HEK293 (cell line): ENCODE data around the gene DLGAP4.

Experiments
- CTCF ChIA-PET: fragments of 350-600 bp; formaldehyde crosslinking; extraction: SDS; loops from one replicate; lab custom pipeline; 2021; ENCODE audit warnings: antibody characterized with exemption; lab: Yijun Ruan, JAX
- POLR2A ChIA-PET: fragments of 300-600 bp; formaldehyde crosslinking; extraction: SDS; loops from one replicate; lab custom pipeline; 2020; ENCODE audit warnings: antibody characterized with exemption, inconsistent platforms; lab: Yijun Ruan, JAX
- H3K27ac ChIP-seq: fragments of 200-500 bp; sonication (Bioruptor generic); 2 replicates; pipeline ENCODE4 v1.5.1; 2014; ENCODE audit warnings: low read depth, low read length, control low read depth, inconsistent platforms; ENCODE audit errors: extremely low read depth
- H3K36me3 ChIP-seq, 2 experiments: fragments of 200-500 bp in 1 of 2; sonication (Bioruptor generic) in 1 of 2; 1 replicate in 1 of 2; 2 replicates in 1 of 2; pipeline ENCODE4 v1.5.1; 2014 to 2017; ENCODE audit warnings: inconsistent platforms in 2 of 2, low read length in 2 of 2; ENCODE audit not compliant: control insufficient read depth in 2 of 2, insufficient read depth in 1 of 2
- H3K4me1 ChIP-seq: fragments of 200-500 bp; sonication (Bioruptor generic); 2 replicates; pipeline ENCODE4 v1.5.1; 2014; ENCODE audit warnings: mild to moderate bottlenecking, low read length, inconsistent platforms; ENCODE audit not compliant: control insufficient read depth, insufficient read depth
- H3K4me3 ChIP-seq: 2 replicates; pipeline ENCODE4 v1.5.1; 2011; ENCODE audit warnings: low read depth, mild to moderate bottlenecking, control low read depth, low read length, moderate library complexity
- H3K9me3 ChIP-seq: fragments of 200-500 bp; sonication (Bioruptor generic); 2 replicates; pipeline ENCODE4 v1.5.1; 2014; ENCODE audit warnings: low read depth, low read length, inconsistent platforms; ENCODE audit not compliant: control insufficient read depth, insufficient read depth
- AEBP2 ChIP-seq: fragments of 450-650 bp; formaldehyde crosslinking; IDR thresholded peaks from 2 replicates; pipeline ENCODE4 v1.5.1; 2016; ENCODE audit warnings: missing biosample characterization, missing genetic modification characterization, borderline replicate concordance
- EGR2 ChIP-seq: fragments of 450-650 bp; formaldehyde crosslinking; IDR thresholded peaks from 2 replicates; pipeline ENCODE4 v1.5.1; 2016; ENCODE audit warnings: low read depth, missing biosample characterization, missing genetic modification characterization
- GLIS2 ChIP-seq: fragments of 450-650 bp; formaldehyde crosslinking; IDR thresholded peaks from 2 replicates; pipeline ENCODE4 v1.5.1; 2016; ENCODE audit warnings: missing biosample characterization, missing genetic modification characterization
- PRDM6 ChIP-seq: fragments of 450-650 bp; formaldehyde crosslinking; IDR thresholded peaks from 2 replicates; pipeline ENCODE4 v1.5.1; 2017; ENCODE audit warnings: missing biosample characterization, missing genetic modification characterization
- REST ChIP-seq: fragments of 450-650 bp; formaldehyde crosslinking; IDR thresholded peaks from 2 replicates; pipeline ENCODE4 v1.5.1; 2016; ENCODE audit warnings: missing biosample characterization, missing genetic modification characterization
- ZFHX2 ChIP-seq: fragments of 450-650 bp; formaldehyde crosslinking; conservative IDR thresholded peaks from 2 replicates; pipeline ENCODE4 v1.5.1; 2016; ENCODE audit warnings: missing biosample characterization, missing genetic modification characterization
- ZFP41 ChIP-seq: fragments of 450-650 bp; formaldehyde crosslinking; IDR thresholded peaks from 2 replicates; pipeline ENCODE4 v1.5.1; 2016; ENCODE audit warnings: missing biosample characterization, missing genetic modification characterization, borderline replicate concordance
- ZNF121 ChIP-seq: fragments of 450-650 bp; formaldehyde crosslinking; IDR thresholded peaks from 2 replicates; pipeline ENCODE4 v1.5.1; 2016; ENCODE audit warnings: missing biosample characterization, missing genetic modification characterization
- ZNF155 ChIP-seq: fragments of 450-650 bp; formaldehyde crosslinking; IDR thresholded peaks from 2 replicates; pipeline ENCODE4 v1.5.1; 2016; ENCODE audit warnings: missing biosample characterization, missing genetic modification characterization
- ZNF16 ChIP-seq: fragments of 450-650 bp; formaldehyde crosslinking; IDR thresholded peaks from 2 replicates; pipeline ENCODE4 v1.5.1; 2016; ENCODE audit warnings: low read depth, missing biosample characterization, missing genetic modification characterization
- ZNF19 ChIP-seq: fragments of 450-650 bp; formaldehyde crosslinking; IDR thresholded peaks from 2 replicates; pipeline ENCODE4; 2016; ENCODE audit warnings: missing biosample characterization, missing genetic modification characterization, low read depth
- ZNF221 ChIP-seq: fragments of 450-650 bp; formaldehyde crosslinking; IDR thresholded peaks from 2 replicates; pipeline ENCODE4 v1.5.1; 2017; ENCODE audit warnings: missing biosample characterization, missing genetic modification characterization, borderline replicate concordance
- ZNF274 ChIP-seq, 2 experiments: fragments of 200-500 bp in 1 of 2; fragments of 450-650 bp in 1 of 2; sonication (Bioruptor generic) in 1 of 2; formaldehyde crosslinking in 1 of 2; IDR thresholded peaks; 2 replicates each; pipeline versions ENCODE4 v1.5.1 to v1.6.1; 2014 to 2016; ENCODE audit warnings: borderline replicate concordance in 1 of 2, inconsistent platforms in 1 of 2, low read length in 1 of 2, missing biosample characterization in 1 of 2, missing genetic modification characterization in 1 of 2
- ZNF366 ChIP-seq: fragments of 450-650 bp; formaldehyde crosslinking; conservative IDR thresholded peaks from 2 replicates; pipeline ENCODE4 v1.5.1; 2016; ENCODE audit warnings: missing biosample characterization, missing genetic modification characterization
- ZNF510 ChIP-seq: fragments of 450-650 bp; formaldehyde crosslinking; IDR thresholded peaks from 2 replicates; pipeline ENCODE4 v1.5.1; 2018; ENCODE audit warnings: mild to moderate bottlenecking, missing genetic modification characterization, missing biosample characterization; ENCODE audit not compliant: insufficient replicate concordance
- ZNF514 ChIP-seq: fragments of 450-650 bp; formaldehyde crosslinking; IDR thresholded peaks from 2 replicates; pipeline ENCODE4 v1.5.1; 2016; ENCODE audit warnings: missing biosample characterization, missing genetic modification characterization
- ZNF518A ChIP-seq: fragments of 450-650 bp; formaldehyde crosslinking; conservative IDR thresholded peaks from 2 replicates; pipeline ENCODE4 v1.5.1; 2016; ENCODE audit warnings: low read depth, missing biosample characterization, missing genetic modification characterization
- ZNF548 ChIP-seq: fragments of 450-650 bp; formaldehyde crosslinking; IDR thresholded peaks from 2 replicates; pipeline ENCODE4 v1.5.1; 2016; ENCODE audit warnings: missing biosample characterization, missing genetic modification characterization
- ZNF558 ChIP-seq: fragments of 450-650 bp; formaldehyde crosslinking; IDR thresholded peaks from 2 replicates; pipeline ENCODE4 v1.5.1; 2016; ENCODE audit warnings: missing biosample characterization, missing genetic modification characterization
- ZNF629 ChIP-seq: fragments of 450-650 bp; formaldehyde crosslinking; IDR thresholded peaks from 2 replicates; pipeline ENCODE4 v1.5.1; 2017; ENCODE audit warnings: missing biosample characterization, missing genetic modification characterization
- ZNF658 ChIP-seq: fragments of 450-650 bp; formaldehyde crosslinking; IDR thresholded peaks from 2 replicates; pipeline ENCODE4; 2016; ENCODE audit warnings: missing biosample characterization, missing genetic modification characterization
- ZNF664 ChIP-seq: fragments of 450-650 bp; formaldehyde crosslinking; IDR thresholded peaks from 2 replicates; pipeline ENCODE4 v1.5.1; 2016; ENCODE audit warnings: missing biosample characterization, missing genetic modification characterization

DLGAP4 gene

GRCh38 chr20:36540551-36541211 lies 234.5 kb downstream of the DLGAP4 start:
- H3K36me3 ChIP-seq: no peaks in the 10 kb centered on the region
- no peaks in the 10 kb centered on the region for H3K9me3 ChIP-seq
- ChIA-PET POLR2A (interaction anchor here (0.6 kb wide), 1 partner anchor 43 kb away, joined by 3 read pairs; no protein-coding TSS in a partner anchor), CTCF (interaction anchor here (0.9 kb wide), 1 partner anchor 43 kb away, joined by 3 read pairs; no protein-coding TSS in a partner anchor)
- H3K4me3 ChIP-seq: no peak overlapping the region
- TF ChIP-seq PRDM6 (tag by site-specific recombination): no peak
- no peak for TF ChIP-seq ZNF510 (tag by site-specific recombination)
- no peak for TF ChIP-seq ZNF514
- no peak for TF ChIP-seq ZFP41
- TF ChIP-seq ZFHX2 (tag by site-specific recombination): peak; percentile 51; the same call in 1 of the 2 replicates
- TF ChIP-seq EGR2: 0 out of 2 replicates have a peak, but pooled peaks have one; percentile 34
- TF ChIP-seq ZNF366 (tag by site-specific recombination): no peak
- no peak for TF ChIP-seq ZNF155 (tag by site-specific recombination)
- no peak for TF ChIP-seq ZNF658
- peak; percentile 32; the same call in 1 of the 2 replicates for TF ChIP-seq GLIS2
- no peak for TF ChIP-seq ZNF274 (IDR thresholded peaks at IDR 0.05; ENCODE audit: low read length)
- no peak for TF ChIP-seq ZNF274 (tag by site-specific recombination; IDR thresholded peaks at IDR 0.05; ENCODE audit: borderline replicate concordance)
- TF ChIP-seq ZNF664 (tag by site-specific recombination): no peak
- TF ChIP-seq, all 188 proteins: peak for 3
- Histone ChIP-seq H3K4me1 (no peaks in the 10 kb centered on the region; the same call in 1 of the 2 replicates), H3K27ac (no peak overlapping the region)

GRCh38 chr20:36541227-36541767 lies 235.2 kb downstream of the DLGAP4 start, which contains the start of gene MYL9:
Gene MYL9 (plus strand): TSS chr20:36541519. CDS start chr20:36544885, 3,366 bp downstream.
- Histone ChIP-seq H3K4me1 (no peaks in the 10 kb centered on the region; the same call in 1 of the 2 replicates), H3K9me3 (no peaks in the 10 kb centered on the region), H3K4me3 (no peak within 1 kb of the TSS), H3K27ac (no peak within 1 kb of the TSS), H3K36me3 (no peaks in the 10 kb centered on the region)
- POLR2A ChIA-PET: interaction anchor here (0.6 kb wide), 1 partner anchor 43 kb away, joined by 3 read pairs; no protein-coding TSS in a partner anchor
- CTCF ChIA-PET: interaction anchor here (0.6 to 1.0 kb wide), 2 partner anchors 20 to 64 kb away, joined by 3 to 4 read pairs; no protein-coding TSS in a partner anchor
- TF ChIP-seq ZNF19 (tag by site-specific recombination) (no peak), ZNF518A (tag by site-specific recombination) (no peak), ZNF548 (no peak), ZNF558 (tag by site-specific recombination) (no peak), AEBP2 (tag by site-specific recombination) (no peak), REST (no peak), ZNF121 (tag by site-specific recombination) (no peak), ZNF16 (tag by site-specific recombination) (no peak), ZNF629 (tag by site-specific recombination) (no peak), ZNF221 (no peak)
